Ishikawa (cell line): ENCODE measurements around the gene TBC1D24.

Source experiments
- CEBPB ChIP-seq: IDR thresholded peaks from 2 replicates; pipeline ENCODE4 v1.6.1; 2012
- CREB1 ChIP-seq: IDR thresholded peaks from 2 replicates; pipeline ENCODE4 v1.6.1; 2012; ENCODE audit warnings: low read depth
- EGR1 ChIP-seq: IDR thresholded peaks from 2 replicates; pipeline ENCODE4 v1.6.1; 2012
- TAF1 ChIP-seq: IDR thresholded peaks from 2 replicates; pipeline ENCODE4 v1.6.1; 2012; ENCODE audit warnings: low read depth, mild to moderate bottlenecking
- TF ChIP-seq, protein P1 (sequence below): IDR thresholded peaks from 2 replicates; pipeline ENCODE4 v1.6.1; 2012; ENCODE audit warnings: low read depth, mild to moderate bottlenecking

- TF ChIP-seq, protein P1, sequence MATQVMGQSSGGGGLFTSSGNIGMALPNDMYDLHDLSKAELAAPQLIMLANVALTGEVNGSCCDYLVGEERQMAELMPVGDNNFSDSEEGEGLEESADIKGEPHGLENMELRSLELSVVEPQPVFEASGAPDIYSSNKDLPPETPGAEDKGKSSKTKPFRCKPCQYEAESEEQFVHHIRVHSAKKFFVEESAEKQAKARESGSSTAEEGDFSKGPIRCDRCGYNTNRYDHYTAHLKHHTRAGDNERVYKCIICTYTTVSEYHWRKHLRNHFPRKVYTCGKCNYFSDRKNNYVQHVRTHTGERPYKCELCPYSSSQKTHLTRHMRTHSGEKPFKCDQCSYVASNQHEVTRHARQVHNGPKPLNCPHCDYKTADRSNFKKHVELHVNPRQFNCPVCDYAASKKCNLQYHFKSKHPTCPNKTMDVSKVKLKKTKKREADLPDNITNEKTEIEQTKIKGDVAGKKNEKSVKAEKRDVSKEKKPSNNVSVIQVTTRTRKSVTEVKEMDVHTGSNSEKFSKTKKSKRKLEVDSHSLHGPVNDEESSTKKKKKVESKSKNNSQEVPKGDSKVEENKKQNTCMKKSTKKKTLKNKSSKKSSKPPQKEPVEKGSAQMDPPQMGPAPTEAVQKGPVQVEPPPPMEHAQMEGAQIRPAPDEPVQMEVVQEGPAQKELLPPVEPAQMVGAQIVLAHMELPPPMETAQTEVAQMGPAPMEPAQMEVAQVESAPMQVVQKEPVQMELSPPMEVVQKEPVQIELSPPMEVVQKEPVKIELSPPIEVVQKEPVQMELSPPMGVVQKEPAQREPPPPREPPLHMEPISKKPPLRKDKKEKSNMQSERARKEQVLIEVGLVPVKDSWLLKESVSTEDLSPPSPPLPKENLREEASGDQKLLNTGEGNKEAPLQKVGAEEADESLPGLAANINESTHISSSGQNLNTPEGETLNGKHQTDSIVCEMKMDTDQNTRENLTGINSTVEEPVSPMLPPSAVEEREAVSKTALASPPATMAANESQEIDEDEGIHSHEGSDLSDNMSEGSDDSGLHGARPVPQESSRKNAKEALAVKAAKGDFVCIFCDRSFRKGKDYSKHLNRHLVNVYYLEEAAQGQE: no peak
- TF ChIP-seq CEBPB (no peak), CREB1 (no peak), EGR1 (no peak), TAF1 (no peak)
Measured at GRCh38 chr16:2484898-2485508, 10.1 kb downstream of the TBC1D24 start.
